ENCODE results near the gene FARS2.

DNA sequence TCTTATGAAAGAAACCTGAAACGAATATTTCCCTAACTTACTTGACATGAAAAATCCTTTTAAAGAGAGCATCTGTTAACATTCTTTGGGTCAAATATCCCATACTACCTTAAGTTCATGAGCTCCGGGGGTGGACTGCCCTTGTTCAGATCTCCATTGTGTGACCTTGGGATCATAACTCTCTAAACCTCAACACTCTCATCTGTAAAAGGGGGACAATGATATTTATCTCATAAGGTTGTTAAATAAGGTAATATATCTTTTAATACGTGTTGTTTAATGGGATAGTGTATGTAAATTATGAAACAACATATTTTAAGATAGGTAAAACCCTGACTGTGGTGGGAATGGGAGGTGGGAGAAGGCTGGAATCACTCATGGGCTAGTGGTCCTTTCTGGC is 326.3 kb downstream of the FARS2 start:
- TF ChIP-seq POLR2A (IDR thresholded peaks at IDR 0.05; ENCODE audit: low read length) (no peak), GATA1 (IDR thresholded peaks at IDR 0.05; ENCODE audit: low read depth, low read length) (no peak)
